ENCODE results near the gene CTRB1.

DNA sequence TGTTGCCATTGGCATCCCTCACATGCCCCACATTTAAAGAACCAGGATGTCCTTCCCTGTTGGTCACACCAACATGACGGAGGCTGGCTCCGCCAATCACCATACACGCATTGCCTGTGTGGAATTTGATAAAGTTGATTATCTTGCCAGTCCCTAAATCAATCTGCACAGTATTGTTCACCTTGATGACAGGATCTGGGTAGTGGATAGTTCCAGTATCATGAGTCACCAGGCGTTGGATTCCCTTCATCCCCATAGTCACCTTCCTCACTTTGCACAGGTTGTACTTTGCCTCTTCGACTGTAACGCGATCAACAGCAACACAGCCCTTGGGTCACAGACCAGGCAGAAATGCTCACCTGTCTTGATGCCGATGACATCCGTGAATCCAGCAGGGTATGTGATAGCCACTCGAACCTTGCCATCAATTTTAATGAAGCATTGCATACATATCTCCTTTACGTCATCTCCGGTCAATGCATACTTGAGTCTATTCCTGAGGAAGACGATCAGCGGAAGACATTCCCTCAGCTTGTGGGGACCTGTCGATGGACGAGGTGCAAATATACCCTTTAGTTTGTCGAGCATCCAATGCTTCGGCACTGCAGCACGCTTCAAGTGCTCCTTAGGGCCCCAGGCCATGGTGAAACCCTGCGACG lies 26.1 kb upstream of the CTRB1 start:
- TF ChIP-seq, protein P1, sequence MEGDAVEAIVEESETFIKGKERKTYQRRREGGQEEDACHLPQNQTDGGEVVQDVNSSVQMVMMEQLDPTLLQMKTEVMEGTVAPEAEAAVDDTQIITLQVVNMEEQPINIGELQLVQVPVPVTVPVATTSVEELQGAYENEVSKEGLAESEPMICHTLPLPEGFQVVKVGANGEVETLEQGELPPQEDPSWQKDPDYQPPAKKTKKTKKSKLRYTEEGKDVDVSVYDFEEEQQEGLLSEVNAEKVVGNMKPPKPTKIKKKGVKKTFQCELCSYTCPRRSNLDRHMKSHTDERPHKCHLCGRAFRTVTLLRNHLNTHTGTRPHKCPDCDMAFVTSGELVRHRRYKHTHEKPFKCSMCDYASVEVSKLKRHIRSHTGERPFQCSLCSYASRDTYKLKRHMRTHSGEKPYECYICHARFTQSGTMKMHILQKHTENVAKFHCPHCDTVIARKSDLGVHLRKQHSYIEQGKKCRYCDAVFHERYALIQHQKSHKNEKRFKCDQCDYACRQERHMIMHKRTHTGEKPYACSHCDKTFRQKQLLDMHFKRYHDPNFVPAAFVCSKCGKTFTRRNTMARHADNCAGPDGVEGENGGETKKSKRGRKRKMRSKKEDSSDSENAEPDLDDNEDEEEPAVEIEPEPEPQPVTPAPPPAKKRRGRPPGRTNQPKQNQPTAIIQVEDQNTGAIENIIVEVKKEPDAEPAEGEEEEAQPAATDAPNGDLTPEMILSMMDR (IDR thresholded peaks at IDR 0.05): no peak
- TF ChIP-seq POLR2AphosphoS5 (IDR thresholded peaks at IDR 0.05; ENCODE audit: insufficient read depth in 1 of 2, low read depth in 1 of 2): no peak
- TF ChIP-seq POLR2A (IDR thresholded peaks at IDR 0.05): no peak
